Osteoblast (primary cell): ENCODE data around the gene GAS1. TPM values are rescaled to one million over a fixed set of nuclear protein-coding genes. Genes with fewer than 3 reads are reported as not detected.

Experiments used
- DNase-seq: peaks from one replicate; pipeline ENCODE4 v3.0.0; 2011; ENCODE audit warnings: low spot score, mixed read lengths; ENCODE audit not compliant: insufficient read length; ENCODE audit errors: missing footprints
- H2AFZ ChIP-seq: 2 replicates; pipeline ENCODE4 v1.6.0; 2011; ENCODE audit warnings: mild to moderate bottlenecking, low read length
- H3K27ac ChIP-seq: 2 replicates; pipeline ENCODE4 v1.5.1; 2011; ENCODE audit warnings: mild to moderate bottlenecking, low read depth, low read length, moderate library complexity
- H3K27me3 ChIP-seq: 2 replicates; pipeline ENCODE4 v1.6.0; 2012; ENCODE audit warnings: mild to moderate bottlenecking, control low read depth, inconsistent platforms, low read length, moderate library complexity; ENCODE audit not compliant: insufficient read depth
- H3K36me3 ChIP-seq: 2 replicates; pipeline ENCODE4 v1.5.1; 2011; ENCODE audit warnings: mild to moderate bottlenecking, low read length, control low read depth, moderate library complexity; ENCODE audit not compliant: insufficient read depth
- H3K4me1 ChIP-seq: 2 replicates; pipeline ENCODE4 v1.5.1; 2011; ENCODE audit warnings: mild to moderate bottlenecking, low read length, control low read depth, moderate library complexity; ENCODE audit not compliant: insufficient read depth
- H3K4me2 ChIP-seq: 2 replicates; pipeline ENCODE4 v1.6.0; 2011; ENCODE audit warnings: mild to moderate bottlenecking, low read length; ENCODE audit not compliant: insufficient read depth
- H3K4me3 ChIP-seq: fragments of 200-600 bp; sonication (generic); 3 replicates; pipeline ENCODE4 v1.5.1; 2012; ENCODE audit warnings: mild to moderate bottlenecking, low read length, inconsistent platforms; ENCODE audit not compliant: insufficient read depth
- H3K79me2 ChIP-seq: 2 replicates; pipeline ENCODE4 v1.6.0; 2012; ENCODE audit warnings: mild to moderate bottlenecking, low read length, control low read depth, inconsistent platforms; ENCODE audit not compliant: insufficient read depth
- H3K9me3 ChIP-seq: 2 replicates; pipeline ENCODE4 v1.5.1; 2011; ENCODE audit warnings: low read depth, low read length, control low read depth
- H4K20me1 ChIP-seq: 2 replicates; pipeline ENCODE4 v1.6.0; 2012; ENCODE audit warnings: mild to moderate bottlenecking, low read length, control low read depth; ENCODE audit not compliant: insufficient read depth
- total RNA-seq: library from RNA; depleted of rRNA; stranded (reverse); fragments of >200 nt; gene quantifications from 2 replicates; pipeline ENCODE4 v1.2.3, GENCODE V29; 2012
- TF ChIP-seq, protein P1 (sequence below): IDR thresholded peaks from 2 replicates; pipeline ENCODE4 v1.5.1; 2011; ENCODE audit warnings: mild to moderate bottlenecking, low read depth, low read length, moderate library complexity; ENCODE audit errors: extremely low read depth

Gene GAS1
- total RNA-seq, 1 donor = 107 TPM

DNA sequence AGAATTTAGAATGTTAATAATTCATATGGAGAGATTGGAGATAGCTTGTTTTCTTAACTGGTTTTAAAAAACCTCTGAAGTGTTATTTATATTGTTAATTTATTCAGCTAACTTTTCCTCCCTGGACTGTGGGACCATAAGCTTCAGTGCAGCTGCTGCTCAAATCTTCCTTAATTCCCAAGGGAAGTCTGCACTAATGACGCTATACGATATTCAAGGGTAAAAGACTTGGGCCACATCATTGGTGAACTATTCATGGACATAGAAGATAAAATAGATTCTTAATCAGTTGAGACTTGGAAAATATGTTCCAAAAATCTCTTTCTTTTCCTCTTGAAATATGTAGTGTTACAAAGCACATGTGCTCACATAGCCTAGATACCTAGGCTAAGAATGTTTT is 31.1 kb upstream of the GAS1 start:
- H2AFZ ChIP-seq = no peak overlapping the region
- no peaks in the 10 kb centered on the region for H3K27me3 ChIP-seq
- TF ChIP-seq, protein P1, sequence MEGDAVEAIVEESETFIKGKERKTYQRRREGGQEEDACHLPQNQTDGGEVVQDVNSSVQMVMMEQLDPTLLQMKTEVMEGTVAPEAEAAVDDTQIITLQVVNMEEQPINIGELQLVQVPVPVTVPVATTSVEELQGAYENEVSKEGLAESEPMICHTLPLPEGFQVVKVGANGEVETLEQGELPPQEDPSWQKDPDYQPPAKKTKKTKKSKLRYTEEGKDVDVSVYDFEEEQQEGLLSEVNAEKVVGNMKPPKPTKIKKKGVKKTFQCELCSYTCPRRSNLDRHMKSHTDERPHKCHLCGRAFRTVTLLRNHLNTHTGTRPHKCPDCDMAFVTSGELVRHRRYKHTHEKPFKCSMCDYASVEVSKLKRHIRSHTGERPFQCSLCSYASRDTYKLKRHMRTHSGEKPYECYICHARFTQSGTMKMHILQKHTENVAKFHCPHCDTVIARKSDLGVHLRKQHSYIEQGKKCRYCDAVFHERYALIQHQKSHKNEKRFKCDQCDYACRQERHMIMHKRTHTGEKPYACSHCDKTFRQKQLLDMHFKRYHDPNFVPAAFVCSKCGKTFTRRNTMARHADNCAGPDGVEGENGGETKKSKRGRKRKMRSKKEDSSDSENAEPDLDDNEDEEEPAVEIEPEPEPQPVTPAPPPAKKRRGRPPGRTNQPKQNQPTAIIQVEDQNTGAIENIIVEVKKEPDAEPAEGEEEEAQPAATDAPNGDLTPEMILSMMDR = no peak
- H3K4me2 ChIP-seq = peak overlapping the region; percentile 55
- H3K36me3 ChIP-seq = no peaks in the 10 kb centered on the region
- H3K4me1 ChIP-seq = peaks cover 42% of the 10 kb centered on the region
- no peak overlapping the region for H3K4me3 ChIP-seq
- H3K9me3 ChIP-seq = no peaks in the 10 kb centered on the region
- H3K79me2 ChIP-seq = no peaks in the 10 kb centered on the region
- peak; percentile 63 for DNase-seq
- peak overlapping the region; percentile 81 for H3K27ac ChIP-seq
- no peaks in the 10 kb centered on the region for H4K20me1 ChIP-seq

DNA sequence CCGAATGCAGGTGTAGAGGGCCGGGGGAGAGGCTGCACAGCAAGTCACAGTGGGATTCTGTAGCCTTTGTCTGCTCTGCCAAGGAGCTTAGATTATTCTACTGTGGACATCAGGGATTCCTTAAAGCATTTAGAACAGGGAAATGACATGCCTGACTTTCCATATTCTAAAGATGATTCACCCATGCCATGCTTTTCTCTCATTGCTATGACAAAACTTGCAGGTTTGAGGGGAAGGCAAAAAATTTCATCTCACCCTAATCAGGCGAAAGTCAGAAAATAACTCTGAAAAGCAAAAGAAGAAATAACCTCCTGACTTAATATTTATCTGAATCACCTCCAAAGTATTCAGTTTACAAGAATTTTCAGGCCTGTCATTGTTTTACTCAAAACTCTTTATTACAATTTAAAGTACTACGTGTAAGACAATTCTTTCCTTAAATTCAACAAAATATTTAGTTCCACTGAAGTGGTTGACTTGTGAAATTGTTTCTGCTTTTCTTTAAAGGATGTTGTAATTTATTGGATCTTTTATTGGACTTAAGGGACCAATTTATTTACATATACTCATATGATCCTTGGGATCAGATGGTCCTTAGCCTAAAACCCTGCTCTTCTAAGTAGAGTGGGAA is 30.0 kb upstream of the GAS1 start:
- TF ChIP-seq, protein P1 = no peak
- Histone ChIP-seq H3K9me3 (no peaks in the 10 kb centered on the region), H3K36me3 (no peaks in the 10 kb centered on the region), H4K20me1 (no peaks in the 10 kb centered on the region), H3K4me3 (no peak overlapping the region), H3K4me2 (peak overlapping the region; percentile 43), H3K27me3 (no peaks in the 10 kb centered on the region), H2AFZ (no peak overlapping the region), H3K27ac (peak overlapping the region; percentile 81), H3K4me1 (peaks cover 31% of the 10 kb centered on the region), H3K79me2 (no peaks in the 10 kb centered on the region)
- DNase-seq = peak; percentile 55

DNA sequence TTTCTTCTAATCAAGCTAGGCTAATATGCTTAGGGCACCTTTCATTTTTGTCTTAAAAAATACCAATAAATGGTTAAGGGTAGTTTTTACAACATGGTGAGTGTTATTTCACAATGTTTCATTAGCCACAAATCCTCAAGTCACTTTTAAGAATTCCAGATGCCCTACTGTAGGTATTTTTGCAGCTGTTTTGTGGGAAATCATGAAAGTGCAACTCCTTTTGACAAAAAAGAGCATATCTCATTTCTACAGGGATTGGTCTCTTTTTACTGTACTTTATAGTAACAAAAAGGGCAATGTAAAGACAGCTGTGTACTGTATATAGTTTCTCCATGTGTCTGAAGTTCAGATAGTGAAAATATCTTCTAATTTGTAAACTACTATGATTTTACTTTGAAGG is 28.3 kb upstream of the GAS1 start:
- no peak overlapping the region for H3K27ac ChIP-seq
- no peaks in the 10 kb centered on the region for H3K36me3 ChIP-seq
- no peaks in the 10 kb centered on the region for H3K27me3 ChIP-seq
- H3K4me1 ChIP-seq = peaks cover 30% of the 10 kb centered on the region
- H3K4me2 ChIP-seq = no peak overlapping the region
- no peak for DNase-seq
- H4K20me1 ChIP-seq = no peaks in the 10 kb centered on the region
- TF ChIP-seq, protein P1 = no peak
- no peaks in the 10 kb centered on the region for H3K79me2 ChIP-seq
- no peak overlapping the region for H3K4me3 ChIP-seq
- H3K9me3 ChIP-seq = no peaks in the 10 kb centered on the region
- no peak overlapping the region for H2AFZ ChIP-seq

DNA sequence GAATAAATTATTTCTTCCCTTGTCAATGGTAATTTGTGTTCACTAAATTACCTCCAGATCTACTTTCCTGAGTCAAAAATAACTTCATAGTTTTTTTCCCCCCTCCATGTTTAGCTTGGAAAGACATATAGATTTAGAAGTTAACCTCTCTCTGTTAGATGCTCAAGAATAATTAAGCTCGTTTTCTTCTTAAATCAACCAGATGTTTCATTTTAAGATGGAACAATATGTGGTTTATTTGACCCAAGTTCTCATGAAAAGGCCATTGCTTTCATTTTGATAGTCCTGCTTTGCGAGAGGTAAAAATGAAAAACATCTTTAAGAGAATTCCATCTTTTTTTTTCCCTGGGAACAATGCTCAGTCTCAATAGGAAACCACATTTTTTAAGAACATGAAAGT is 27.7 kb upstream of the GAS1 start:
- H3K4me2 ChIP-seq = no peak overlapping the region

More for the DNA sequence above, 27.7 kb upstream of the GAS1 start:
- no peak overlapping the region for H3K4me3 ChIP-seq
- no peaks in the 10 kb centered on the region for H3K79me2 ChIP-seq
- H3K36me3 ChIP-seq = no peaks in the 10 kb centered on the region
- H2AFZ ChIP-seq = no peak overlapping the region
- TF ChIP-seq, protein P1 = no peak
- H3K9me3 ChIP-seq = no peaks in the 10 kb centered on the region
- H3K27me3 ChIP-seq = no peaks in the 10 kb centered on the region
- peaks cover 30% of the 10 kb centered on the region for H3K4me1 ChIP-seq
- no peak for DNase-seq
- H3K27ac ChIP-seq = no peak overlapping the region
- no peaks in the 10 kb centered on the region for H4K20me1 ChIP-seq
